BLaER1 treated with 17β-estradiol and CSF1 and Interleukin-3, amounts not matched to agents 10 nM and 100 nM (cell line): ENCODE results near the gene LEMD1.
A peak's percentile ranks its signal among the peaks of the same experiment; 100 is the strongest.
"Not testable (repeated sequence)": the region's sequence is repeated elsewhere in the genome, so short reads cannot be mapped to it uniquely, and the experiment has no call there.

ENCODE experiments used
- H3K27ac ChIP-seq, 11 experiments: shearing (Covaris generic); formaldehyde crosslinking; 2 replicates each; pipeline ENCODE4 v1.8.1; 2022
- H3K27me3 ChIP-seq, 11 experiments: shearing (Covaris generic); formaldehyde crosslinking; 2 replicates each; pipeline ENCODE4 v1.8.1; 2022
- H3K36me3 ChIP-seq, 11 experiments: shearing (Covaris generic); formaldehyde crosslinking; 2 replicates each; pipeline ENCODE4 v1.8.1; 2022
- H3K4me1 ChIP-seq, 10 experiments: shearing (Covaris generic); formaldehyde crosslinking; 2 replicates each; pipeline ENCODE4 v1.8.1; 2022
- H3K4me2 ChIP-seq, 11 experiments: shearing (Covaris generic); formaldehyde crosslinking; 2 replicates each; pipeline ENCODE4 v1.8.1; 2022
- H3K4me3 ChIP-seq, 10 experiments: shearing (Covaris generic); formaldehyde crosslinking; 2 replicates each; pipeline ENCODE4 v1.8.1; 2022
- H3K9ac ChIP-seq, 11 experiments: shearing (Covaris generic); formaldehyde crosslinking; 2 replicates each; pipeline ENCODE4 v1.8.1; 2022
- H3K9me3 ChIP-seq, 11 experiments: shearing (Covaris generic); formaldehyde crosslinking; replicated peaks in 1 of 11; 2 replicates each; pipeline ENCODE4 v1.8.1; 2022
- H4K20me1 ChIP-seq, 11 experiments: shearing (Covaris generic); formaldehyde crosslinking; 2 replicates each; pipeline ENCODE4 v1.8.1; 2022
- Cebpa-rat ChIP-seq, 11 experiments: shearing (Covaris generic); IDR thresholded peaks; 2 replicates each; pipeline ENCODE4 v1.8.1; 2022

Gene LEMD1

DNA sequence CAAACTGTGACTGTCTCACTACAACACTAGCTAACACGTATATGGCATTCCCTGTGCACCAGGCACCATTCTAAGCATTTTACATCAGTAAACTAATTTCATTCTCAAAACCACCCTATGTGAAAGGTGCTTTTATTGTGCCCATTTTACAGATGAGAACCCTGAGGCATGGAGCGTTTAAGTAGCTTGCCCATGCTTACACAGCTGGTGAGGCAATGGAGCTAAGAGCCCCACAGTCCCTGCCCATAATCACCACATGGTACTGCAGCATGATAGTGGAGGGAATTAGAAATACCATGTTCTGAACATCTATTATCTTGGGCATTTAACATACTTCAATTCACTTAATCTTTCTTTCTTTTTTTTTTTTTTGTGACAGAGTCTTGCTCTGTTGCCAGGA, 34.0 kb downstream of the LEMD1 start:
- H3K4me2 ChIP-seq = no peak overlapping the region
- H3K27me3 ChIP-seq = no peaks in the 10 kb centered on the region
- no peak for TF ChIP-seq Cebpa-rat (IDR thresholded peaks at IDR 0.05)
- no peaks in the 10 kb centered on the region for H3K9me3 ChIP-seq
- no peak overlapping the region for H3K4me3 ChIP-seq
- no peak overlapping the region for H3K27ac ChIP-seq
- no peaks in the 10 kb centered on the region for H4K20me1 ChIP-seq
- H3K36me3 ChIP-seq = no peaks in the 10 kb centered on the region
- peaks cover 0 to 10% (median 2%) of the 10 kb centered on the region in 10 experiments; a peak in 5 of 20 replicates for H3K4me1 ChIP-seq
- no peak overlapping the region for H3K9ac ChIP-seq

DNA sequence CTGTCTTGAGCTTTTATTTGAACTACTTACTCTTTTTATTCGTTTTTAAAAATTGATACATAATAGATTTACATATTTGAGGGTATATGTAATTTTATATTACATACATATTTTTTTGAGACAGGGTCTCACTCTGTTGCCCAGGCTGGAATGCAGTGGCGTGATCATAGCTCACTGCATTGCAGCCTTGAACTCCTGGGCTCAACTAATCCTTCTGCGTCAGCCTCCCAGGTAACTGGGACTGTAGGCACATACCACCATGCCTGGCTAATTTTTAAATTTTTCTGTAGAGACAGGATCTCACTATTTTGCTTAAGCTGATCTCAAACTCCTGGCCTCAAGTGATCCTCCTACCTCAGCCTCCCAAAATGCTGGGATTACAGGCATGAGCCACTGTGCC, 38.9 kb downstream of the LEMD1 start:
- H4K20me1 ChIP-seq, H3K27ac ChIP-seq, H3K4me3 ChIP-seq, H3K4me2 ChIP-seq, H3K9me3 ChIP-seq, H3K4me1 ChIP-seq, H3K36me3 ChIP-seq, H3K27me3 ChIP-seq, H3K9ac ChIP-seq: not testable (repeated sequence)

DNA sequence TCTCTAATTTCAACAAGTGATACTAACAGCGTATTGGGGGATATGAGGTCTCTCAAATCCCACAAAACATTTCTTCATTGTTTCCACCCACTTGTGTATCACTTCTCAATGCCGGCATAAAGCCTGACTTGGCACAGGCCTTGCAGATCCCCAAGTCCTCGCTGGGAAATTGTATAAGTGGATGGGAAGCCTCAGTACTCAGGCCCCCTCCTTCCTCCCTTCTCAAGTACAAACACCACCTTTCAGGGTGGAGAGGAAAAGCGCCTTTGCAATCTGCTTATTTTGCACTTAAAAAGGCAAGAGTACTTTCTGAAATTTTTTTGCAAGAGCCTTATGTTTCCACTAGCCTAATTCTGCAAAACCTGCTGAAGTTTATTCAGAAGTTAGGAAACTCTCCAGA, 39.3 kb downstream of the LEMD1 start:
- H3K27ac ChIP-seq = no peak overlapping the region
- no peak for TF ChIP-seq Cebpa-rat (IDR thresholded peaks at IDR 0.05)

DNA sequence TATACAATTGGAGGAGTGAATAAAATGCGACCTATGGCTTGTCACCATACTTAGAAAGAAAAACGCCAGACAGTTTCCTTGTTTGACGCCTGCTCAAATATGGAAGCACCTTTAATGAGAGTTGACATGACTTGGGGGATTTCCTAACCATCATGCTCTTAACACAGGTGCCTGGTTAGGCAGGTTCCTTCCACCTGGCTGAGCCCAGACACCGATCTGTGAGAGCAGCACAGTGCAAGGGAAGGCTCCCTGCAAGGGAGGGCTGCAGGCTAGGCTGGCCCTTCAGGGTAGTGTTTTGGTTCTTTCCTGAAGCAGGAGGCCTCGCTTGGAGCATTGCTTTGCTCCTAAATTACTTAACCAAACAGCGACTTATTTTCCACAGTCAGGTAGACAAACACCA, 40.6 kb downstream of the LEMD1 start:
- Histone ChIP-seq H3K4me1 (peaks cover 0 to 10% (median 2%) of the 10 kb centered on the region in 10 experiments; a peak in 5 of 20 replicates), H3K4me3 (no peak overlapping the region), H3K4me2 (no peak overlapping the region), H4K20me1 (no peaks in the 10 kb centered on the region), H3K27me3 (no peaks in the 10 kb centered on the region), H3K9ac (no peak overlapping the region), H3K36me3 (no peaks in the 10 kb centered on the region), H3K9me3 (no peaks in the 10 kb centered on the region), H3K27ac (no peak overlapping the region)
- no peak for TF ChIP-seq Cebpa-rat (IDR thresholded peaks at IDR 0.05)

More for the DNA sequence above, 39.3 kb downstream of the LEMD1 start:
- H3K4me1 ChIP-seq = peaks cover 0 to 10% (median 2%) of the 10 kb centered on the region in 10 experiments; a peak in 5 of 20 replicates
- H3K4me2 ChIP-seq = no peak overlapping the region
- H3K36me3 ChIP-seq = no peaks in the 10 kb centered on the region
- no peaks in the 10 kb centered on the region for H3K9me3 ChIP-seq
- no peak overlapping the region for H3K4me3 ChIP-seq
- H3K9ac ChIP-seq = no peak overlapping the region
- H3K27me3 ChIP-seq = no peaks in the 10 kb centered on the region
- no peaks in the 10 kb centered on the region for H4K20me1 ChIP-seq

DNA sequence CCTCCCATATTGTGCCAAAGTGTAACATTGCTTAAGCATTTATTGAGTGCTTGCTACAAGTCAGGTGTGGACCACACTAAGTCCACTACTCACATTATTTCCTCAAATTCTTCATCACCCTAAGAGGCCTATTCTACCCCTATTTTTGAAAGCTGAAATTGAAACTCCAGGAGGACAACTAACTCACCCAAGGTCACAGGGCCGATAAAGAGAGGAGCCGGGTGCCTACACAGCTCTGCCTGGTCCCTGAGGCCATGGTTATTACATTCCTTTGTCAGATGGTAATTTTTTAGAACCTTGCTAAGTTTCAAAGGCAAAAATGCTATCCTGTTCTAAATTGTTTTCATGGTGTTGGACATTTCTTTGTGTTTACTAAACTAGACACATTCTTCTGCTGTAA, 41.0 kb downstream of the LEMD1 start:
- Histone ChIP-seq H3K4me3 (no peak overlapping the region), H3K27ac (no peak overlapping the region), H3K27me3 (no peaks in the 10 kb centered on the region), H3K4me2 (no peak overlapping the region), H4K20me1 (no peaks in the 10 kb centered on the region), H3K9me3 (no peaks in the 10 kb centered on the region), H3K36me3 (no peaks in the 10 kb centered on the region), H3K9ac (no peak overlapping the region), H3K4me1 (peaks cover 0 to 15% (median 5%) of the 10 kb centered on the region in 10 experiments; a peak in 9 of 20 replicates)
- TF ChIP-seq Cebpa-rat (IDR thresholded peaks at IDR 0.05) = no peak

DNA sequence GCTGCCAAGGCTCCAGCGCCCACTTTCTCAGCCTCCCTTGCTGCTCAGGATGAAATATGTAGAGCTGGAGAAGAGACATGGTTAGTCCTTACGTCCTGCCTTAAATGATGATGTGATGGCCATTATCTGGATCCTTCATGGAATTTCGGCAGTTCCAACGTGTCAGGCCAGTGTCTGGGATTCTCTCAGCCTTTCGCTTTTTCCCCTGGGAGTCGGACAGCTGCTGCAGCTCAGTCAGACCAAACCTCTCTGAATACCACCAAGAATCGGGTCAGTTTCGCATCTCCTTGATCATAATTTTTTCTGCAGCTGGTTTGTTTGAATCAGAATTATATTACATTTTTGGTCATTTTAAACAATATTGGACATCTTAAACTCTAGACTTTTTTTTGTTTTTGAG, 42.8 kb downstream of the LEMD1 start:
- 0 out of 22 replicates have a peak, but pooled peaks cover 0 to 7% (median 0%) of the 10 kb centered on the region in 11 experiments for H3K27me3 ChIP-seq
- H3K4me1 ChIP-seq = peaks cover 10 to 23% (median 17%) of the 10 kb centered on the region in 10 experiments
- H4K20me1 ChIP-seq = no peaks in the 10 kb centered on the region
- no peak for TF ChIP-seq Cebpa-rat (IDR thresholded peaks at IDR 0.05)
- H3K4me2 ChIP-seq = no peak overlapping the region
- no peak overlapping the region for H3K9ac ChIP-seq
- no peak overlapping the region for H3K27ac ChIP-seq
- no peaks in the 10 kb centered on the region for H3K9me3 ChIP-seq
- no peak overlapping the region for H3K4me3 ChIP-seq
- H3K36me3 ChIP-seq = no peaks in the 10 kb centered on the region

DNA sequence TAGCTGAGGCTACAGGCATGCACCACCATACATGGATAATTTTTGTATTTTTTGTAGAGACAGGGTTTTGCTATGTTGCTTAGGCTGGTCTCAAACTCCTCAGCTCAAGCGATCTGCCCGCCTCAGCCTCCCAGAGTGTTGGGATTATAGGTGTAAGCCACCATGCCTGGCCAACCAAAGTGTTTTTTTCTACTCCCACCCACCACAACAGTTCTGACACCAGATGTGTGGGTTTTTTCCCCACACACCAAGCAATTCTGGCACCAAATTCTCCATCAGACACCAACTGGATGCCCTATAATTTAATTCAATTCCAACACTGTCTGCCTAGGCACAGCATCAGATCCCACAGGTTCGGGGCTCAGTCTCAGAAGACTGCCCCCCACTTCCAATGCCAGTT, 44.5 kb downstream of the LEMD1 start:
- 0 out of 22 replicates have a peak, but pooled peaks cover 0 to 8% (median 0%) of the 10 kb centered on the region in 11 experiments for H3K27me3 ChIP-seq
- no peak overlapping the region for H3K4me2 ChIP-seq
- no peak for TF ChIP-seq Cebpa-rat (IDR thresholded peaks at IDR 0.05)
- no peak overlapping the region for H3K4me3 ChIP-seq
- no peaks in the 10 kb centered on the region for H3K9me3 ChIP-seq
- no peak overlapping the region for H3K9ac ChIP-seq
- no peak overlapping the region for H3K27ac ChIP-seq
- H3K4me1 ChIP-seq = peaks cover 23 to 40% (median 32%) of the 10 kb centered on the region in 10 experiments
- no peaks in the 10 kb centered on the region for H4K20me1 ChIP-seq
- H3K36me3 ChIP-seq = no peaks in the 10 kb centered on the region

DNA sequence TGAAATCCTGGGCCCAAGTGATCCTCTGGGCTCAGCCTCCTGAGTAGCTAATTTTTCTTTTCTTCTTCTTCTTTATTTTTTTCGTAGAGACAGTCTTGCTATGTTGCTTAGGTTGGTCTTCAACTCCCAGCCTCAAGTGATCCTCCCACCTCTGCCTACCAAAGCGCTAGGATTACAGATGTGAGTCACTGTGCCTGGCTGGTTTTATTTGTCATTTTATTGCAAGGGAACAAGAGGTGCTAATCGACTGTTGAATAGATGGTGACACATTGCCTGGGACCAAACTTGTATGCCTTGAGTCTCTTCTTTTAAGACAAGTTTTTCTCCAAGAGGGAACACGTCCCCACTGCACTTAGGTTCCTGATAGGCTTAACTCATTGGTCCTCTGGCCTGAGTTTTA, 45.1 kb downstream of the LEMD1 start:
- 0 out of 22 replicates have a peak, but pooled peaks cover 0 to 8% (median 0%) of the 10 kb centered on the region in 11 experiments for H3K27me3 ChIP-seq
- H3K9me3 ChIP-seq = no peaks in the 10 kb centered on the region
- H3K9ac ChIP-seq = no peak overlapping the region
- no peak overlapping the region for H3K27ac ChIP-seq
- TF ChIP-seq Cebpa-rat (IDR thresholded peaks at IDR 0.05) = no peak
- no peak overlapping the region for H3K4me2 ChIP-seq
- no peak overlapping the region for H3K4me3 ChIP-seq
- peaks cover 23 to 45% (median 37%) of the 10 kb centered on the region in 10 experiments for H3K4me1 ChIP-seq
- no peaks in the 10 kb centered on the region for H4K20me1 ChIP-seq
- H3K36me3 ChIP-seq = no peaks in the 10 kb centered on the region

DNA sequence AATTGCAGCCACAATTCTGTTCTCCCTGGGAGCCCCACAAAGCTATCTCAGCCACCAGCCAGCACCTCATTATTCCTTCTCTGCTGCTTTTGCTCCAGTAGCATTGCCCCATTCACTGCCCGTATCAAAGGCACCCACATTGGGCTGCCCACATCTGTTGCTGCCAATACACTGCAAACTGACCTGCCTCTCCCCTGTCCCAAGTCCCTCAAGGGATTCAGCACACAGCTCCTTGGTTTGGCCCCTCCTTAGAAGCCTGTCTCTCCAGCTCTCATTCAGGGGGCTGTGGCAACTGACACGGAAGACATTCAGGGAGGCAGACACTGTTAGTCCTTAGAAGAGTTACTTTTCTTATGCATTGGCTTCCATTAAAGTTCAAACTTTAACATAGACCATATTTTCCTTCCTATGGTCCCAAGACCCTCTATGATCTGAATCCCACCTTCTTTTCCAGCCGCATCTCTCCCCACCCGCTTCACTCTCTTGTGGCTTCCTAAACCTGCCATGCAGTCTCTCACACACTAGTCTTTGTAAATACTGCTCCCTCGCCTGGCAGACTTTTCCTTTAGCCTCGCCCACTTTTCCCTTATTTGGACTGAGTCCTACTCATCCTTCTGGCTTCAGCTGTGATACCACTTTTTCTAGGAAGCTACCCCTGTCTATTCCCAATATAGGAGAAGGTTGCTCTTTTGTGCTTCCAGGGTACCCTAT, 45.9 kb downstream of the LEMD1 start:
- Histone ChIP-seq H3K9me3 (no peaks in the 10 kb centered on the region), H3K27me3 (0 out of 22 replicates have a peak, but pooled peaks cover 0 to 8% (median 0%) of the 10 kb centered on the region in 11 experiments), H3K4me2 (peak overlapping the region in 6 of 11 experiments; percentile 11 to 39 (median 20); a peak in 7 of 22 replicates), H3K27ac (no peak overlapping the region), H3K4me3 (no peak overlapping the region), H4K20me1 (no peaks in the 10 kb centered on the region), H3K9ac (no peak overlapping the region), H3K36me3 (no peaks in the 10 kb centered on the region), H3K4me1 (peaks cover 23 to 45% (median 38%) of the 10 kb centered on the region in 10 experiments)
- TF ChIP-seq Cebpa-rat (IDR thresholded peaks at IDR 0.05) = no peak
